ENCODE data around the gene NBR1. TPM values are rescaled to one million over a fixed set of nuclear protein-coding genes. Genes with fewer than 3 reads are reported as not detected.

NBR1 gene
- total RNA-seq (2021; ENCODE audit: unreplicated experiment) (60.8 TPM), Bru-seq, nascent RNA (percentile 80 among the genes with signal in this experiment), BruChase-seq, experiment 1, labeled RNA remaining after a 6-hour chase (percentile 91 among the genes with signal in this experiment), BruChase-seq, experiment 2, labeled RNA remaining after a 2-hour chase (percentile 84 among the genes with signal in this experiment)
- 40.9 and 46.4 TPM in 2 replicates for polyA plus RNA-seq (2012)
- long read RNA-seq, partial matches to known transcripts = 45 of 94 reads
- long read RNA-seq, other reads (novel, unspliced or antisense) = 49 of 94 reads

- intact Hi-C loops (cut with micrococcal nuclease) = loop anchor here (1.0 to 2.0 kb wide), 2 partner anchors 46 to 148 kb away; partner anchors contain the start of genes BRCA1 and VAT1
- Histone ChIP-seq H3K9me3 (ENCODE audit: control insufficient read depth in 1 of 2, insufficient read depth in 1 of 2, low read depth in 1 of 2, low read length in 2 of 2) (no peaks in the 10 kb centered on the region), H3K79me2 (ENCODE audit: insufficient read depth, low read length) (peaks cover 47% of the 10 kb centered on the region), H4K20me1 (ENCODE audit: insufficient read depth) (no peaks in the 10 kb centered on the region), H3K9me2 (ENCODE audit: insufficient read depth) (no peaks in the 10 kb centered on the region), H3K9ac (ENCODE audit: low read length) (peak within 1 kb of the TSS; percentile 86), H3K4me3 (replicated peaks in 1 of 2; ENCODE audit: low read depth in 1 of 2, low read length in 2 of 2) (peak within 1 kb of the TSS; percentile 76 to 98), H2AFZ (ENCODE audit: low read depth, low read length, poor library complexity, severe bottlenecking) (no peak within 1 kb of the TSS), H3K4me1 (ENCODE audit: control insufficient read depth in 1 of 2, insufficient read depth in 2 of 2, low read length in 2 of 2) (peaks cover 8 to 23% of the 10 kb centered on the region in 2 experiments), H3K27ac (ENCODE audit: low read depth, low read length) (peak within 1 kb of the TSS; percentile 72), H3K36me3 (ENCODE audit: control insufficient read depth in 1 of 2, insufficient read depth in 2 of 2, low read length in 2 of 2) (peaks cover 0 to 3% of the 10 kb centered on the region in 2 experiments; a peak in 1 of 4 replicates), H3K27me3 (ENCODE audit: insufficient read depth, low read length) (no peaks in the 10 kb centered on the region), H3K4me2 (ENCODE audit: low read length) (peak within 1 kb of the TSS; percentile 90)
- RAD21 ChIA-PET (ENCODE audit: low non-redundant PET in 1 of 2, low total read pairs in 2 of 2, uncharacterized antibody in 2 of 2, unreplicated experiment in 2 of 2) = no interaction called here
- no peak for TF ChIP-seq ATF3 (IDR thresholded peaks at IDR 0.05)
- no peak for TF ChIP-seq EZH2phosphoT487 (IDR thresholded peaks at IDR 0.05; ENCODE audit: borderline replicate concordance)
- peak; percentile 92 for TF ChIP-seq YY1 (IDR thresholded peaks at IDR 0.05; ENCODE audit: extremely low read depth, insufficient replicate concordance, low read depth, low read length)
- TF ChIP-seq FOSL1 (IDR thresholded peaks at IDR 0.05; ENCODE audit: low read depth) = no peak
- TF ChIP-seq ZFX (IDR thresholded peaks at IDR 0.05) = peak; percentile 73
- peak; percentile 93 for TF ChIP-seq SP1 (IDR thresholded peaks at IDR 0.05; ENCODE audit: low read depth)
- TF ChIP-seq RAD21 (IDR thresholded peaks at IDR 0.05; ENCODE audit: low read depth) = peak; percentile 26
- TF ChIP-seq POLR2AphosphoS5 (IDR thresholded peaks at IDR 0.05; ENCODE audit: low read depth, low read length) = peak; percentile 71
- peak; percentile 65 for TF ChIP-seq POLR2A (IDR thresholded peaks at IDR 0.05; ENCODE audit: borderline replicate concordance, extremely low read depth, insufficient read depth, insufficient read length)
- TF ChIP-seq EZH2 (IDR thresholded peaks at IDR 0.05) = no peak
- TF ChIP-seq EGR1 (IDR thresholded peaks at IDR 0.05; ENCODE audit: low read depth) = peak; percentile 34; the same call in 1 of the 2 replicates
- no peak for TF ChIP-seq ZNF274 (IDR thresholded peaks at IDR 0.05; ENCODE audit: low read depth, low read length)
- TF ChIP-seq SIN3A (IDR thresholded peaks at IDR 0.05; ENCODE audit: low read depth) = peak; percentile 11; the same call in 1 of the 2 replicates
- TF ChIP-seq CTCF (IDR thresholded peaks at IDR 0.05 in 2 of 3, conservative IDR thresholded peaks at IDR 0.05 in 1 of 3; ENCODE audit: borderline replicate concordance in 1 of 3, insufficient read depth in 1 of 3, low read depth in 2 of 3, low read length in 2 of 3) = 0 out of 6 replicates have a peak, but pooled peaks of 1 of the 3 experiments have one; percentile 16
- BruUV-seq (replicated peaks) = no TSS peak
- DNase-seq (ENCODE audit: low read depth, low spot score) = peak; percentile 99
- ATAC-seq = peak; percentile 76
- CTCF ChIA-PET = interaction anchor here (1.5 to 1.6 kb wide), 2 partner anchors 146 to 313 kb away, joined by 4 to 6 read pairs; partner anchors contain the start of genes DHX8 and RND2
- POLR2A ChIA-PET = interaction anchor here (0.9 to 1.9 kb wide), 6 partner anchors 38 to 197 kb away, joined by 3 to 23 read pairs (median 4); partner anchors contain the start of genes IFI35, RPL27 and TMEM106A
Observed at GRCh38 chr17:43170766-43171585, at the start of gene NBR1. NBR1 (plus strand) TSS chr17:43171214; CDS start chr17:43175800, 4,586 bp downstream.
